ENCODE measurements around the gene PDE8A.

The PDE8A gene

DNA sequence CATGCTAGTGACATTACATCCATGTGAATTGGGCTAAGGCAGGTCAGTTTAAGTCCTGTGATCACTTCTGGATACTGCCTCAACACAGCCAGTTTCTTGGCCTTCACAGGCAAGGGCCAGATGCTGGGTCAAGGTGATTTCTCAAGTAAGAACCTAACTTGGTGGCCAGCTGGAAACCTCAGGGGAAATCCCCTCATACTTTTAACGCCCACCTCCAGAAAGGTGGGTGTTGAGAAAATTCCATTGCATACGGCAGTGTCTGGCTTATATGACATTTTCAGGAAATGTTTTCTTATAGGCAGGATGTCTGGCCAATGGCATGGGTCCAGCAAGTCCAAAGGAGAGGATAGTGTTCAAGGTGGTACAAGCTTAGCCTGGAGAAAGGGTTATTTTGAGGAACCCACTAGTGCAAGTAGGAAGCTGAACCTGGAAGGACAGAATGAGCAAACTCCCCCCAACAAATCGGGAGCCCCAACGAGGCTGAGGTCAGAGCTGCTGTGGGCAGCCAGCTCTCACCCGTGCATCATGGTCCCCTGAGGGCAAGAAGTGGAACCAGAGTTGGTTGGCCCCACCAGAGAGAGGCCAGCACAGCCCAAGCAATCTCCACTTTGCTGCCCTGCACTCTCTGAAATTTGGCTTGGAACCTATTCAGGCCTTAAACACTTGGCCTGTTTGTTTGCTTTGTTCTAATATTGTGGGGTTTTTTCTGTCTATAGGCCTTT is 135.4 kb downstream of the PDE8A start:
- DNase-seq, result no peak
- H2AFZ ChIP-seq (ENCODE audit: low read length), result no peak overlapping the region
- no peaks in the 10 kb centered on the region for H3K9me3 ChIP-seq (replicated peaks; ENCODE audit: insufficient read depth, low read length)
- H3K4me1 ChIP-seq (ENCODE audit: low read length), result no peaks in the 10 kb centered on the region
- no peak overlapping the region for H3K27ac ChIP-seq (ENCODE audit: low read length)
- H3K4me3 ChIP-seq (ENCODE audit: low read length), result no peak overlapping the region
- no peaks in the 10 kb centered on the region for H3K79me2 ChIP-seq (ENCODE audit: low read length)
- H3K36me3 ChIP-seq (replicated peaks; ENCODE audit: insufficient read depth, low read length), result no peaks in the 10 kb centered on the region
- H3F3A ChIP-seq (ENCODE audit: insufficient read depth, low read length), result no peaks in the 10 kb centered on the region
- TF ChIP-seq EZH2phosphoT487 (IDR thresholded peaks at IDR 0.05; ENCODE audit: low read length) (no peak), EZH2 (optimal IDR thresholded peaks at IDR 0.05; ENCODE audit: low read depth, low read length) (no peak)
- TF ChIP-seq, protein P1, sequence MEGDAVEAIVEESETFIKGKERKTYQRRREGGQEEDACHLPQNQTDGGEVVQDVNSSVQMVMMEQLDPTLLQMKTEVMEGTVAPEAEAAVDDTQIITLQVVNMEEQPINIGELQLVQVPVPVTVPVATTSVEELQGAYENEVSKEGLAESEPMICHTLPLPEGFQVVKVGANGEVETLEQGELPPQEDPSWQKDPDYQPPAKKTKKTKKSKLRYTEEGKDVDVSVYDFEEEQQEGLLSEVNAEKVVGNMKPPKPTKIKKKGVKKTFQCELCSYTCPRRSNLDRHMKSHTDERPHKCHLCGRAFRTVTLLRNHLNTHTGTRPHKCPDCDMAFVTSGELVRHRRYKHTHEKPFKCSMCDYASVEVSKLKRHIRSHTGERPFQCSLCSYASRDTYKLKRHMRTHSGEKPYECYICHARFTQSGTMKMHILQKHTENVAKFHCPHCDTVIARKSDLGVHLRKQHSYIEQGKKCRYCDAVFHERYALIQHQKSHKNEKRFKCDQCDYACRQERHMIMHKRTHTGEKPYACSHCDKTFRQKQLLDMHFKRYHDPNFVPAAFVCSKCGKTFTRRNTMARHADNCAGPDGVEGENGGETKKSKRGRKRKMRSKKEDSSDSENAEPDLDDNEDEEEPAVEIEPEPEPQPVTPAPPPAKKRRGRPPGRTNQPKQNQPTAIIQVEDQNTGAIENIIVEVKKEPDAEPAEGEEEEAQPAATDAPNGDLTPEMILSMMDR (IDR thresholded peaks at IDR 0.05; ENCODE audit: low read length), result no peak
- H3K9ac ChIP-seq (ENCODE audit: low read length), result no peak overlapping the region
- no peaks in the 10 kb centered on the region for H4K20me1 ChIP-seq (ENCODE audit: insufficient read depth, low read length)
- no peaks in the 10 kb centered on the region for H3K9me2 ChIP-seq (replicated peaks; ENCODE audit: insufficient read depth, low read length)
- H3K4me2 ChIP-seq (ENCODE audit: low read depth, low read length), result no peak overlapping the region
- no peaks in the 10 kb centered on the region for H3K27me3 ChIP-seq (replicated peaks; ENCODE audit: insufficient read depth, low read length)

DNA sequence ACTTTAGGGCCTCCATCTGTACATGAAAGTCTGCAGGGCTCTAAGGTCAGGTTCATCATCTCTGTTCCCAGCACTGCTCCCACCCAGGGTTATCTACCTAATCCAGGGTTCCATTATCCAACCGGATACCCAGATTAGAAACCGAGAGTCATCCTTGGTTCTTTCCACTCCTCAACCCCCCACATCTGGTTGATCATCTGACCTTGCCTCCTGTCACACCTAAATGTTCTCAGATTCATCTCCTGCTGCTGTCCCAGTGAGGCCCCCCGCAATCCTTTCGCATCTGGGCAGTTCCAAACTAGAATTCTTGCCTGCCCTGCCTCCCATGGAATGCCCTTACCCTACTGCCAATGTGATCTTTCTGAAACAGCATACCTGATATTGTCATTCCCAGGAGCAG is 136.5 kb downstream of the PDE8A start:
- Histone ChIP-seq H3K9ac (ENCODE audit: low read length) (no peak overlapping the region), H3F3A (ENCODE audit: insufficient read depth, low read length) (no peaks in the 10 kb centered on the region), H3K4me3 (ENCODE audit: low read length) (no peak overlapping the region), H3K27ac (ENCODE audit: low read length) (no peak overlapping the region), H3K4me2 (ENCODE audit: low read depth, low read length) (no peak overlapping the region), H3K9me3 (replicated peaks; ENCODE audit: insufficient read depth, low read length) (no peaks in the 10 kb centered on the region), H3K27me3 (replicated peaks; ENCODE audit: insufficient read depth, low read length) (no peaks in the 10 kb centered on the region), H3K9me2 (replicated peaks; ENCODE audit: insufficient read depth, low read length) (no peaks in the 10 kb centered on the region), H3K79me2 (ENCODE audit: low read length) (no peaks in the 10 kb centered on the region), H2AFZ (ENCODE audit: low read length) (no peak overlapping the region), H4K20me1 (ENCODE audit: insufficient read depth, low read length) (no peaks in the 10 kb centered on the region), H3K36me3 (replicated peaks; ENCODE audit: insufficient read depth, low read length) (no peaks in the 10 kb centered on the region), H3K4me1 (ENCODE audit: low read length) (no peaks in the 10 kb centered on the region)
- no peak for DNase-seq
- TF ChIP-seq EZH2 (optimal IDR thresholded peaks at IDR 0.05; ENCODE audit: low read depth, low read length) (no peak), EZH2phosphoT487 (IDR thresholded peaks at IDR 0.05; ENCODE audit: low read length) (no peak)
- TF ChIP-seq, protein P1 (IDR thresholded peaks at IDR 0.05; ENCODE audit: low read length), result no peak

DNA sequence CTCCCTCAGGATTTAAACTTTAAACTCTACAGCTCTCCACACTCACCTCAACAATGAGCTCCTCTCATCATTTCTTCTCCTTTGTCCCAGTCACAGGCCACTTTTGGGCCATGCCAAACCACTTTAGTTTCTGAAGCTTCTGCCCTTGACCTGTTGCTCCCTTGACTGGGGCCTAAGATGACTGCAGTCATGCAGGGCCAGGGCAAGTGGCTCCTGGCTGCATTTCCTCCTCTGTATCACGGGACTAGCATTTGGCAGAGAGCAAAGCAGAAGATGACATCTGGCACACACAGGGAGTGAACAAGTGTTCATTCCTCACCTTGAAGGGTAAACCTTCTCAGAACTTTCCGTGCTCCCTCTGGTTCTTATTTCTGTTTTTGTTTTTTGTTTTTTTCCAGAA is 136.9 kb downstream of the PDE8A start:
- H3K79me2 ChIP-seq (ENCODE audit: low read length), result no peaks in the 10 kb centered on the region
- no peaks in the 10 kb centered on the region for H3K27me3 ChIP-seq (replicated peaks; ENCODE audit: insufficient read depth, low read length)
- H3K4me2 ChIP-seq (ENCODE audit: low read depth, low read length), result no peak overlapping the region
- H3K9me2 ChIP-seq (replicated peaks; ENCODE audit: insufficient read depth, low read length), result no peaks in the 10 kb centered on the region
- no peak overlapping the region for H2AFZ ChIP-seq (ENCODE audit: low read length)
- no peaks in the 10 kb centered on the region for H4K20me1 ChIP-seq (ENCODE audit: insufficient read depth, low read length)
- no peak overlapping the region for H3K4me3 ChIP-seq (ENCODE audit: low read length)
- no peak overlapping the region for H3K27ac ChIP-seq (ENCODE audit: low read length)
- no peaks in the 10 kb centered on the region for H3K36me3 ChIP-seq (replicated peaks; ENCODE audit: insufficient read depth, low read length)
- H3K9ac ChIP-seq (ENCODE audit: low read length), result no peak overlapping the region
- DNase-seq, result no peak
- no peaks in the 10 kb centered on the region for H3K9me3 ChIP-seq (replicated peaks; ENCODE audit: insufficient read depth, low read length)
- H3K4me1 ChIP-seq (ENCODE audit: low read length), result no peaks in the 10 kb centered on the region
- TF ChIP-seq, protein P1 (IDR thresholded peaks at IDR 0.05; ENCODE audit: low read length), result no peak
- TF ChIP-seq EZH2phosphoT487 (IDR thresholded peaks at IDR 0.05; ENCODE audit: low read length), result no peak
- no peak for TF ChIP-seq EZH2 (optimal IDR thresholded peaks at IDR 0.05; ENCODE audit: low read depth, low read length)
- no peaks in the 10 kb centered on the region for H3F3A ChIP-seq (ENCODE audit: insufficient read depth, low read length)
